Endothelial cell of umbilical vein (primary cell): ENCODE data around the gene PCP2.

Experiments
- POLR2A ChIP-seq: IDR thresholded peaks from 2 replicates; pipeline ENCODE4 v1.6.1; 2012; ENCODE audit warnings: low read depth, mild to moderate bottlenecking, control low read depth, low read length
- TF ChIP-seq, protein P1 (sequence below), 2 donors: IDR thresholded peaks; 1 replicate in 1 of 2; 2 replicates in 1 of 2; pipeline ENCODE4 v1.5.1; 2011; ENCODE audit warnings: low read length in 2 of 2, mild to moderate bottlenecking in 2 of 2, moderate library complexity in 2 of 2, control low read depth in 1 of 2, inconsistent platforms in 1 of 2, low read depth in 1 of 2; ENCODE audit not compliant: insufficient read depth in 1 of 2; ENCODE audit errors: extremely low read depth in 1 of 2

DNA sequence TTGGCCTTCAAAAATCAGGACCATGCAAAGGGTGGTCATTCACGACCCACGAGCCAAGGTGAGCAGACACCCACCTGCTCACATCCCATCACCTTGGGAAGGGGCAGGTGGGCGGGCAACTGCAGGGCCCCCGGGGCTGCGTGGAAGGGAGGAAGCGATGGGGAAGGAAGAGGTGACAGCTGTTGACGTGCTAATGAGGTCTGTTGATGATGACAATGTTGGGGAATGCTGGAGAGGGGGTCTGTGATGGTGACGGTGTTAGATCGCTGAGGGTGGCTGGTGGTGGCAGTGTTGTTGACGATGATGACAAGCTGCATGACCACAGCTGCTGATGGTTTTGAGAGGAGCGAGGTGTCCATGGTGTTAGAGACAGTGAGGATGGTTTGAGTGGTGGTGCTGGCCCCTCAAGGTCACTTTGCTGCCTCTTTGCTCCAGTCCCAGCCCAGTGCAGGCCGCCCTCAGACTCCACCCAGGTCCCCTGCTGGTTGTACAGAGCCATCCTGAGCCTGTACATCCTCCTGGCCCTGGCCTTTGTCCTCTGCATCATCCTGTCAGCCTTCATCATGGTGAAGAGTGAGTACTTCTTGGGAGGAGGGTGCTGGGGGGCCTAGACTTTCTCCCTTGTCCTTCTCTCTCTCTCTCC, 44.3 kb upstream of the PCP2 start:
- no peak for TF ChIP-seq POLR2A
- TF ChIP-seq, protein P1, sequence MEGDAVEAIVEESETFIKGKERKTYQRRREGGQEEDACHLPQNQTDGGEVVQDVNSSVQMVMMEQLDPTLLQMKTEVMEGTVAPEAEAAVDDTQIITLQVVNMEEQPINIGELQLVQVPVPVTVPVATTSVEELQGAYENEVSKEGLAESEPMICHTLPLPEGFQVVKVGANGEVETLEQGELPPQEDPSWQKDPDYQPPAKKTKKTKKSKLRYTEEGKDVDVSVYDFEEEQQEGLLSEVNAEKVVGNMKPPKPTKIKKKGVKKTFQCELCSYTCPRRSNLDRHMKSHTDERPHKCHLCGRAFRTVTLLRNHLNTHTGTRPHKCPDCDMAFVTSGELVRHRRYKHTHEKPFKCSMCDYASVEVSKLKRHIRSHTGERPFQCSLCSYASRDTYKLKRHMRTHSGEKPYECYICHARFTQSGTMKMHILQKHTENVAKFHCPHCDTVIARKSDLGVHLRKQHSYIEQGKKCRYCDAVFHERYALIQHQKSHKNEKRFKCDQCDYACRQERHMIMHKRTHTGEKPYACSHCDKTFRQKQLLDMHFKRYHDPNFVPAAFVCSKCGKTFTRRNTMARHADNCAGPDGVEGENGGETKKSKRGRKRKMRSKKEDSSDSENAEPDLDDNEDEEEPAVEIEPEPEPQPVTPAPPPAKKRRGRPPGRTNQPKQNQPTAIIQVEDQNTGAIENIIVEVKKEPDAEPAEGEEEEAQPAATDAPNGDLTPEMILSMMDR (IDR thresholded peaks at IDR 0.05; ENCODE audit: extremely low read depth in 1 of 2, insufficient read depth in 1 of 2, low read depth in 1 of 2, low read length in 2 of 2) = no peak
